ENCODE results near the gene SLC39A1. TPM values are rescaled to one million over a fixed set of nuclear protein-coding genes. Genes with fewer than 3 reads are reported as not detected.

The SLC39A1 gene
- total and polyA plus RNA-seq, 2 experiments from 2014 or later, result 87.3 to 220 TPM

DNA sequence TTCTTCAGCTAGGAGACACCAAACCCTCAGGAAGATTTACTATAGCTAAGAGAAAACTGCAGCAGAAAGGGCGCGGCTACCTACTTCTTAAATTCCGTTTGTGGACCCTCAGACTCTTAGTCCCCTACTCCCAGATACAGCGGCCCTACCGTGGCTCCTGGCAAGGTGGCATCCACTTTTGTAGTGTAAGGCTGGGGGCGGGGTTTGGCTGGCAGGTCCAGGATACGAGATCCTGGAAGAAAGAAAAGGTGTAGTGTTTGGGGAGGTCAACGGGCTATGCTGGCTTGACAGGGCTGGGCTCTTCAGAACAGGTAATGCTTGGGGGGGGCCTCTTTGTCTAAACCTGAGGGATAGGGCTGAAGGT lies 4.6 kb upstream of the SLC39A1 start:
- DNase-seq (ENCODE audit: low spot score), result peak; percentile 79
- H3K4me1 Mint-ChIP-seq, result peaks cover 21% of the 10 kb centered on the region

More for the DNA sequence above, 4.6 kb upstream of the SLC39A1 start:
- Histone ChIP-seq H3K36me3 (ENCODE audit: insufficient read depth) (no peaks in the 10 kb centered on the region; the same call in 1 of the 2 replicates), H3K27me3 (ENCODE audit: insufficient read depth) (no peaks in the 10 kb centered on the region), H3F3A (replicated peaks; ENCODE audit: low read depth) (peaks cover 27% of the 10 kb centered on the region; the same call in 1 of the 2 replicates), H4K20me1 (replicated peaks; ENCODE audit: insufficient read depth) (no peaks in the 10 kb centered on the region), H3K9me2 (ENCODE audit: insufficient read depth) (no peaks in the 10 kb centered on the region), H2AFZ (no peak overlapping the region), H3K4me3 (peak overlapping the region; percentile 62), H3K4me2 (peak overlapping the region; percentile 76), H3K79me2 (replicated peaks; ENCODE audit: insufficient read depth) (peaks cover 28% of the 10 kb centered on the region), H3K4me1 (ENCODE audit: insufficient read depth) (peaks cover 28% of the 10 kb centered on the region), H3K27ac (ENCODE audit: low read depth) (peak overlapping the region; percentile 97)
- Mint-ChIP-seq H3K27me3 (ENCODE audit: insufficient read depth, low read depth, poor library complexity) (peaks cover 17% of the 10 kb centered on the region), H3K36me3 (ENCODE audit: low read depth) (peaks cover 35% of the 10 kb centered on the region), H3K27ac (peak overlapping the region; percentile 97), H3K4me3 (peak overlapping the region; percentile 81), H3K9me3 (peaks cover 4% of the 10 kb centered on the region; the same call in 1 of the 3 replicates)
- TF ChIP-seq, protein P1, sequence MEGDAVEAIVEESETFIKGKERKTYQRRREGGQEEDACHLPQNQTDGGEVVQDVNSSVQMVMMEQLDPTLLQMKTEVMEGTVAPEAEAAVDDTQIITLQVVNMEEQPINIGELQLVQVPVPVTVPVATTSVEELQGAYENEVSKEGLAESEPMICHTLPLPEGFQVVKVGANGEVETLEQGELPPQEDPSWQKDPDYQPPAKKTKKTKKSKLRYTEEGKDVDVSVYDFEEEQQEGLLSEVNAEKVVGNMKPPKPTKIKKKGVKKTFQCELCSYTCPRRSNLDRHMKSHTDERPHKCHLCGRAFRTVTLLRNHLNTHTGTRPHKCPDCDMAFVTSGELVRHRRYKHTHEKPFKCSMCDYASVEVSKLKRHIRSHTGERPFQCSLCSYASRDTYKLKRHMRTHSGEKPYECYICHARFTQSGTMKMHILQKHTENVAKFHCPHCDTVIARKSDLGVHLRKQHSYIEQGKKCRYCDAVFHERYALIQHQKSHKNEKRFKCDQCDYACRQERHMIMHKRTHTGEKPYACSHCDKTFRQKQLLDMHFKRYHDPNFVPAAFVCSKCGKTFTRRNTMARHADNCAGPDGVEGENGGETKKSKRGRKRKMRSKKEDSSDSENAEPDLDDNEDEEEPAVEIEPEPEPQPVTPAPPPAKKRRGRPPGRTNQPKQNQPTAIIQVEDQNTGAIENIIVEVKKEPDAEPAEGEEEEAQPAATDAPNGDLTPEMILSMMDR (conservative IDR thresholded peaks at IDR 0.05; ENCODE audit: low read depth in 2 of 2), result no peak
- TF ChIP-seq, protein P2, sequence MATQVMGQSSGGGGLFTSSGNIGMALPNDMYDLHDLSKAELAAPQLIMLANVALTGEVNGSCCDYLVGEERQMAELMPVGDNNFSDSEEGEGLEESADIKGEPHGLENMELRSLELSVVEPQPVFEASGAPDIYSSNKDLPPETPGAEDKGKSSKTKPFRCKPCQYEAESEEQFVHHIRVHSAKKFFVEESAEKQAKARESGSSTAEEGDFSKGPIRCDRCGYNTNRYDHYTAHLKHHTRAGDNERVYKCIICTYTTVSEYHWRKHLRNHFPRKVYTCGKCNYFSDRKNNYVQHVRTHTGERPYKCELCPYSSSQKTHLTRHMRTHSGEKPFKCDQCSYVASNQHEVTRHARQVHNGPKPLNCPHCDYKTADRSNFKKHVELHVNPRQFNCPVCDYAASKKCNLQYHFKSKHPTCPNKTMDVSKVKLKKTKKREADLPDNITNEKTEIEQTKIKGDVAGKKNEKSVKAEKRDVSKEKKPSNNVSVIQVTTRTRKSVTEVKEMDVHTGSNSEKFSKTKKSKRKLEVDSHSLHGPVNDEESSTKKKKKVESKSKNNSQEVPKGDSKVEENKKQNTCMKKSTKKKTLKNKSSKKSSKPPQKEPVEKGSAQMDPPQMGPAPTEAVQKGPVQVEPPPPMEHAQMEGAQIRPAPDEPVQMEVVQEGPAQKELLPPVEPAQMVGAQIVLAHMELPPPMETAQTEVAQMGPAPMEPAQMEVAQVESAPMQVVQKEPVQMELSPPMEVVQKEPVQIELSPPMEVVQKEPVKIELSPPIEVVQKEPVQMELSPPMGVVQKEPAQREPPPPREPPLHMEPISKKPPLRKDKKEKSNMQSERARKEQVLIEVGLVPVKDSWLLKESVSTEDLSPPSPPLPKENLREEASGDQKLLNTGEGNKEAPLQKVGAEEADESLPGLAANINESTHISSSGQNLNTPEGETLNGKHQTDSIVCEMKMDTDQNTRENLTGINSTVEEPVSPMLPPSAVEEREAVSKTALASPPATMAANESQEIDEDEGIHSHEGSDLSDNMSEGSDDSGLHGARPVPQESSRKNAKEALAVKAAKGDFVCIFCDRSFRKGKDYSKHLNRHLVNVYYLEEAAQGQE (IDR thresholded peaks at IDR 0.05; ENCODE audit: unreplicated experiment), result no peak
- TF ChIP-seq, protein P3, sequence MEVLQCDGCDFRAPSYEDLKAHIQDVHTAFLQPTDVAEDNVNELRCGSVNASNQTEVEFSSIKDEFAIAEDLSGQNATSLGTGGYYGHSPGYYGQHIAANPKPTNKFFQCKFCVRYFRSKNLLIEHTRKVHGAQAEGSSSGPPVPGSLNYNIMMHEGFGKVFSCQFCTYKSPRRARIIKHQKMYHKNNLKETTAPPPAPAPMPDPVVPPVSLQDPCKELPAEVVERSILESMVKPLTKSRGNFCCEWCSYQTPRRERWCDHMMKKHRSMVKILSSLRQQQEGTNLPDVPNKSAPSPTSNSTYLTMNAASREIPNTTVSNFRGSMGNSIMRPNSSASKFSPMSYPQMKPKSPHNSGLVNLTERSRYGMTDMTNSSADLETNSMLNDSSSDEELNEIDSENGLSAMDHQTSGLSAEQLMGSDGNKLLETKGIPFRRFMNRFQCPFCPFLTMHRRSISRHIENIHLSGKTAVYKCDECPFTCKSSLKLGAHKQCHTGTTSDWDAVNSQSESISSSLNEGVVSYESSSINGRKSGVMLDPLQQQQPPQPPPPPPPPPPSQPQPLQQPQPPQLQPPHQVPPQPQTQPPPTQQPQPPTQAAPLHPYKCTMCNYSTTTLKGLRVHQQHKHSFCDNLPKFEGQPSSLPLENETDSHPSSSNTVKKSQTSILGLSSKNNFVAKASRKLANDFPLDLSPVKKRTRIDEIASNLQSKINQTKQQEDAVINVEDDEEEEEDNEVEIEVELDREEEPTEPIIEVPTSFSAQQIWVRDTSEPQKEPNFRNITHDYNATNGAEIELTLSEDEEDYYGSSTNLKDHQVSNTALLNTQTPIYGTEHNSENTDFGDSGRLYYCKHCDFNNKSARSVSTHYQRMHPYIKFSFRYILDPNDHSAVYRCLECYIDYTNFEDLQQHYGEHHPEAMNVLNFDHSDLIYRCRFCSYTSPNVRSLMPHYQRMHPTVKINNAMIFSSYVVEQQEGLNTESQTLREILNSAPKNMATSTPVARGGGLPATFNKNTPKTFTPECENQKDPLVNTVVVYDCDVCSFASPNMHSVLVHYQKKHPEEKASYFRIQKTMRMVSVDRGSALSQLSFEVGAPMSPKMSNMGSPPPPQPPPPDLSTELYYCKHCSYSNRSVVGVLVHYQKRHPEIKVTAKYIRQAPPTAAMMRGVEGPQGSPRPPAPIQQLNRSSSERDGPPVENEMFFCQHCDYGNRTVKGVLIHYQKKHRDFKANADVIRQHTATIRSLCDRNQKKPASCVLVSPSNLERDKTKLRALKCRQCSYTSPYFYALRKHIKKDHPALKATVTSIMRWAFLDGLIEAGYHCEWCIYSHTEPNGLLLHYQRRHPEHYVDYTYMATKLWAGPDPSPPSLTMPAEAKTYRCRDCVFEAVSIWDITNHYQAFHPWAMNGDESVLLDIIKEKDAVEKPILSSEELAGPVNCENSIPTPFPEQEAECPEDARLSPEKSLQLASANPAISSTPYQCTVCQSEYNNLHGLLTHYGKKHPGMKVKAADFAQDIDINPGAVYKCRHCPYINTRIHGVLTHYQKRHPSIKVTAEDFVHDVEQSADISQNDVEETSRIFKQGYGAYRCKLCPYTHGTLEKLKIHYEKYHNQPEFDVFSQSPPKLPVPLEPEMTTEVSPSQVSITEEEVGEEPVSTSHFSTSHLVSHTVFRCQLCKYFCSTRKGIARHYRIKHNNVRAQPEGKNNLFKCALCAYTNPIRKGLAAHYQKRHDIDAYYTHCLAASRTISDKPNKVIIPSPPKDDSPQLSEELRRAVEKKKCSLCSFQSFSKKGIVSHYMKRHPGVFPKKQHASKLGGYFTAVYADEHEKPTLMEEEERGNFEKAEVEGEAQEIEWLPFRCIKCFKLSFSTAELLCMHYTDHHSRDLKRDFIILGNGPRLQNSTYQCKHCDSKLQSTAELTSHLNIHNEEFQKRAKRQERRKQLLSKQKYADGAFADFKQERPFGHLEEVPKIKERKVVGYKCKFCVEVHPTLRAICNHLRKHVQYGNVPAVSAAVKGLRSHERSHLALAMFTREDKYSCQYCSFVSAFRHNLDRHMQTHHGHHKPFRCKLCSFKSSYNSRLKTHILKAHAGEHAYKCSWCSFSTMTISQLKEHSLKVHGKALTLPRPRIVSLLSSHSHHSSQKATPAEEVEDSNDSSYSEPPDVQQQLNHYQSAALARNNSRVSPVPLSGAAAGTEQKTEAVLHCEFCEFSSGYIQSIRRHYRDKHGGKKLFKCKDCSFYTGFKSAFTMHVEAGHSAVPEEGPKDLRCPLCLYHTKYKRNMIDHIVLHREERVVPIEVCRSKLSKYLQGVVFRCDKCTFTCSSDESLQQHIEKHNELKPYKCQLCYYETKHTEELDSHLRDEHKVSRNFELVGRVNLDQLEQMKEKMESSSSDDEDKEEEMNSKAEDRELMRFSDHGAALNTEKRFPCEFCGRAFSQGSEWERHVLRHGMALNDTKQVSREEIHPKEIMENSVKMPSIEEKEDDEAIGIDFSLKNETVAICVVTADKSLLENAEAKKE (CRISPR knock-in tag; IDR thresholded peaks at IDR 0.05), result no peak
- TF ChIP-seq JUNB (IDR thresholded peaks at IDR 0.05; ENCODE audit: unreplicated experiment), result no peak
- TF ChIP-seq ZNF114 (CRISPR knock-in tag; IDR thresholded peaks at IDR 0.05), result no peak
- TF ChIP-seq, protein P4, sequence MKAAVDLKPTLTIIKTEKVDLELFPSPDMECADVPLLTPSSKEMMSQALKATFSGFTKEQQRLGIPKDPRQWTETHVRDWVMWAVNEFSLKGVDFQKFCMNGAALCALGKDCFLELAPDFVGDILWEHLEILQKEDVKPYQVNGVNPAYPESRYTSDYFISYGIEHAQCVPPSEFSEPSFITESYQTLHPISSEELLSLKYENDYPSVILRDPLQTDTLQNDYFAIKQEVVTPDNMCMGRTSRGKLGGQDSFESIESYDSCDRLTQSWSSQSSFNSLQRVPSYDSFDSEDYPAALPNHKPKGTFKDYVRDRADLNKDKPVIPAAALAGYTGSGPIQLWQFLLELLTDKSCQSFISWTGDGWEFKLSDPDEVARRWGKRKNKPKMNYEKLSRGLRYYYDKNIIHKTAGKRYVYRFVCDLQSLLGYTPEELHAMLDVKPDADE (IDR thresholded peaks at IDR 0.05), result no peak
- peak; percentile 3 for ATAC-seq
